AG09319 (cell line): Measurements from ENCODE around the gene CCDC33.

ENCODE experiments used
- DNase-seq: peaks from one replicate; pipeline ENCODE4 v3.0.0-alpha.2; 2010; ENCODE audit warnings: low read depth; ENCODE audit errors: extremely low read depth
- TF ChIP-seq, protein P1 (sequence below): IDR thresholded peaks from 2 replicates; pipeline ENCODE4 v1.5.1; 2011; ENCODE audit warnings: low read depth, mild to moderate bottlenecking, inconsistent platforms, low read length, moderate library complexity

The CCDC33 gene

GRCh38 chr15:74315626-74316025, 79.5 kb downstream of the CCDC33 start:
- TF ChIP-seq, protein P1, sequence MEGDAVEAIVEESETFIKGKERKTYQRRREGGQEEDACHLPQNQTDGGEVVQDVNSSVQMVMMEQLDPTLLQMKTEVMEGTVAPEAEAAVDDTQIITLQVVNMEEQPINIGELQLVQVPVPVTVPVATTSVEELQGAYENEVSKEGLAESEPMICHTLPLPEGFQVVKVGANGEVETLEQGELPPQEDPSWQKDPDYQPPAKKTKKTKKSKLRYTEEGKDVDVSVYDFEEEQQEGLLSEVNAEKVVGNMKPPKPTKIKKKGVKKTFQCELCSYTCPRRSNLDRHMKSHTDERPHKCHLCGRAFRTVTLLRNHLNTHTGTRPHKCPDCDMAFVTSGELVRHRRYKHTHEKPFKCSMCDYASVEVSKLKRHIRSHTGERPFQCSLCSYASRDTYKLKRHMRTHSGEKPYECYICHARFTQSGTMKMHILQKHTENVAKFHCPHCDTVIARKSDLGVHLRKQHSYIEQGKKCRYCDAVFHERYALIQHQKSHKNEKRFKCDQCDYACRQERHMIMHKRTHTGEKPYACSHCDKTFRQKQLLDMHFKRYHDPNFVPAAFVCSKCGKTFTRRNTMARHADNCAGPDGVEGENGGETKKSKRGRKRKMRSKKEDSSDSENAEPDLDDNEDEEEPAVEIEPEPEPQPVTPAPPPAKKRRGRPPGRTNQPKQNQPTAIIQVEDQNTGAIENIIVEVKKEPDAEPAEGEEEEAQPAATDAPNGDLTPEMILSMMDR: no peak
- DNase-seq: no peak

GRCh38 chr15:74316141-74316540, 80.0 kb downstream of the CCDC33 start:
- no peak for DNase-seq

GRCh38 chr15:74317820-74318375, 81.8 kb downstream of the CCDC33 start:
- peak; percentile 83 for DNase-seq
- TF ChIP-seq, protein P1: no peak

More at GRCh38 chr15:74316141-74316540, 80.0 kb downstream of the CCDC33 start:
- TF ChIP-seq, protein P1: no peak

DNA sequence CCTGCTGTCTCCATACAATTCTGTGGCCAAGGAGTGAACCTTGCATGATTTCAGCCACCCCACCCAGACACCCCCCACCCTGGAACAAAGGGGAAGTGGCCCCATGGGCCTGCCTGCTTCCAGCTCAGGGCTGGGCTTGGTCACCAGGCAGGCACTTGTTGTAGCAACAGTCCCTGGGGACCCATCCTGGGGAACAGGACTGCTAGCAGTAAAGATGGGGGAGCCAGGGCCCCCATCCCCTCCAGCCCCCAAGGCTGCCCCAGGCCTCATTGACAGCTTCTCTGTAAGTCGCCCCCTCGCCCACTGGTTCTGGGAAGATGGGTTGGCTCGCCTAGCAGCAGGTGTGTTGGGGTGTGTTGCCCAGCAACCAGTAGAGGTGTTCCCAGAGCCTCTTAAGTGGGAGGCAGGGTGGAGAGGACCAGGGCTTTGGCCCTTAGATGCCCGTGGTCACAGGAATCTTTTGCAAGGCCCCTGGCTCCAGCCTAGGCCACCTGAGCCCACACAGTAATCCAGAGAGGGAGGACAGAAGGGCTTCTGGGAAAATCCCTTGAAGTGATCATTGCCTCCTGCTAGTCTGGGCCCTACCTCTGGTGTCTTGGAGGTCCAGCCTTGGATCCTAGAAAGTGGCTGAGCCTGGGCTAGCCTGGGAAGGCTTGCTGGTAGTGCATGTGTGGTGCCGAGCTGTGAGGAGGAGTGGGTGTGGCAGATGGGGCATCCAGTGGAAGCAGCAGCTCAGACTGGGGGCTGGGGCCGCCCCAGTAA, 82.4 kb downstream of the CCDC33 start:
- TF ChIP-seq, protein P1: no peak
- DNase-seq: no peak

GRCh38 chr15:74319138-74319460, 83.0 kb downstream of the CCDC33 start:
- TF ChIP-seq, protein P1: no peak
- no peak for DNase-seq

DNA sequence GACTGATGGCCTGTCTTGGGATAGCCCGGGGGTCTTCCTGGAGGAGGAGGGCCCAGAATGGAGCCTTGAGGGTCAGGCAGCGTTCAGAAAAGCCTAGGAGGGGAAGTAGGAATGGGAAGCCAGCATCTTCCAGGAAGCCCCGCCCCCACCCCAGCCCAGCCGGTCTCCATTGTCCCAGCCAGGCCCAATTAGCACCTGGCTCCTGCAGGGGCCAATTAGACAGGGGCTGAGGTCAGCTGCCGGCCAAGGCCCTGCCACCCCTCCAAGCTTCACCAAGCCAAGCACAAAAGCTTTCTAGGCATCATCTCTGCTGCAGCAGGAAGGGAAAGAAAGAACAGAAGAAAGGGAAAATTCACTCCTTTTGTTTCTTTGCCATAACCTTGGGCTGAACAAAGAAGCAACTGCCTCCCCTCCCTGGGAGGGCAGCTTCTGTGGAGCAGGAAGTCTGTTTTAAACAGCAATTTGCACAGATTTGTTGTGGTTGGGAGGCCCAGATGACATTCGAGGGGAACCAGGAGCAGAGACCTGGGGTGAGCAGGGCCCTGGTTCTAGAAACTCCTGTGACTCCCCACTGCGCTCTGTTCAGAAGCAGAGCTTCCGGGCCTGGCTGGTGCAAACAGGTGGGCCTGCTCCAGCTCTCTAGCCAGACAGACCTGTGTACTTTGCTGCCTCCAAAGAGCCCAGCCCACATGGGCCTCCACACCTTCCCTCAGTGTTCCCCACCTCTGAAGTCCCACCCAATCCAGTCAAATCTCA, 83.6 kb downstream of the CCDC33 start:
- DNase-seq: no peak

More for the DNA sequence above, 83.6 kb downstream of the CCDC33 start:
- TF ChIP-seq, protein P1: no peak
